HG02763 (cell line): ENCODE results near the gene TLR2.
A peak's percentile ranks its signal among the peaks of the same experiment; 100 is the strongest.

ENCODE experiments used
- ATAC-seq: cut with Tn5 transposase; IDR thresholded peaks from one replicate; pipeline ENCODE4 v1.9.1; 2021; ENCODE audit warnings: mild to moderate bottlenecking, moderate library complexity; ENCODE audit not compliant: unreplicated experiment

TLR2 gene

GRCh38 chr4:153728660-153729059, 44.6 kb downstream of the TLR2 start:
- ATAC-seq: peak; percentile 45

DNA sequence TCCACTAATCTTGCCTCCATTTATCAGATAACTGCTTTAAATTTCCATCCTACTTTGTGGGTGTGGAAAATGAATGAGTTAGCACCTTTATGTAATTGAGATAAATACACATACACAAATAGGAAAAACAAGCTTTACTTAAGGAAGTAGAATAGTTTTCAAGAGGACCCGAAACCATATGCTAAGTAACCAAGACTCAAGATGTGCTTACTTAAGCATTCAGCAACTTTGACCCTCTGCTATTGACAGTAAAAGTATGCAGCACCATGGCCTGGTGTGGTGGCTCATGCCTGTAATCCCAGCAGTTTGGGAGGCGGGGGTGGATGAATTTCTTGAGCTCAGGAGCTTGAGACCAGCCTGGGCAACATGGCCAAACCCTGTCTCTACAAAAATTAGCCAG, 45.8 kb downstream of the TLR2 start:
- no peak for ATAC-seq

- ATAC-seq: no peak
These were observed 47.2 kb downstream of the TLR2 start for GRCh38 chr4:153731239-153731638.

GRCh38 chr4:153733751-153734448, 49.8 kb downstream of the TLR2 start:
- ATAC-seq: no peak

- no peak for ATAC-seq
These were observed 51.9 kb downstream of the TLR2 start for GRCh38 chr4:153735906-153736461.

- ATAC-seq: no peak
These were observed 57.5 kb downstream of the TLR2 start for GRCh38 chr4:153741541-153741940.

DNA sequence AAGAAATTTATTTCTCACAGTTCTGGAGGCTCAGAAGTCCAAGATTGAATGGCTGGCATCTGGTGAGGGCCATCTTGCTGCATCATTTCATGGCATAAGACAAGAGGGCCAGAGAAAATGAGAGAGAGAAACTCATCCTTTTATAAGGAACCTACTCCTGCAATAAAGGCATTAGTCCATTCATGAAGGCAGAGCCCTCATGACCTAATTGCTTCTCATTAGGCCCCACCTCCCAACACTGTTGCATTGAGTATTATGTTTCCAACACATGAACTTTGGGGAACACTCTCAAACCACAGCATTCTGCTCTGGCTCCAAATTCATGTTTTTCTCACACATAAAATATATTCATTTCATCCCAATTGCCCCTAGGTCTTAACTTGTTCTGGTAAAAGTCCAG, 61.6 kb downstream of the TLR2 start:
- no peak for ATAC-seq

- ATAC-seq: no peak
These were observed 63.4 kb downstream of the TLR2 start for GRCh38 chr4:153747406-153747955.

DNA sequence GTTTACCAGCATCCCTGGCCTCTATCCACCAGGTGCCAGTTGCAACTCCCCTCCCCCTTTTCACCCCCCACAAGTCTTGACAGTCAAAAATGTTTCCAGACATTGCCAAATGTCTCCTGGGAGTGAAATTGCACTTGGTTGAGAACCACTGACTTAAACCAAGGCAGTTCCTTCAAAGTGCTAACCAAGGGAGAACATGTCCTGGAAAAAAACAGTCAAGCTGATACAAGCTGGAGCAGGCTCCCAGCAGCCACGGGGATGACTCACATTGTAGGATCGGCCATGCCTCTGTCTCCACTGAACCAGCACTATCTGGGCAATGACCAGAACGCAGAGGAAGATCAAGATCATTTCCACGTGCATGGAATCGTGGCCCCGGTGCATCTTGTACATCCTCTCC, 64.3 kb downstream of the TLR2 start:
- no peak for ATAC-seq

GRCh38 chr4:153750197-153750817, 66.2 kb downstream of the TLR2 start:
- peak; percentile 64 for ATAC-seq

- no peak for ATAC-seq
These were observed 71.1 kb downstream of the TLR2 start for GRCh38 chr4:153755186-153755585.
